ENCODE results near the gene NNT.
"Not testable (repeated sequence)": the region's sequence is repeated elsewhere in the genome, so short reads cannot be mapped to it uniquely, and the experiment has no call there.

NNT gene

GRCh38 chr5:43602461-43603343 lies at the start of gene NNT:
Gene NNT (plus strand): TSS chr5:43603180. CDS start chr5:43609196, 6,016 bp downstream.
- Histone ChIP-seq H3K9ac (ENCODE audit: low read depth, low read length) (peak within 1 kb of the TSS; percentile 97), H3K4me1 (ENCODE audit: insufficient read depth, low read length) (peaks cover 5% of the 10 kb centered on the region), H3K36me3 (ENCODE audit: insufficient read depth, low read length) (no peaks in the 10 kb centered on the region), H3K9me3 (ENCODE audit: control insufficient read depth, insufficient read depth, low read length) (no peaks in the 10 kb centered on the region)

DNA sequence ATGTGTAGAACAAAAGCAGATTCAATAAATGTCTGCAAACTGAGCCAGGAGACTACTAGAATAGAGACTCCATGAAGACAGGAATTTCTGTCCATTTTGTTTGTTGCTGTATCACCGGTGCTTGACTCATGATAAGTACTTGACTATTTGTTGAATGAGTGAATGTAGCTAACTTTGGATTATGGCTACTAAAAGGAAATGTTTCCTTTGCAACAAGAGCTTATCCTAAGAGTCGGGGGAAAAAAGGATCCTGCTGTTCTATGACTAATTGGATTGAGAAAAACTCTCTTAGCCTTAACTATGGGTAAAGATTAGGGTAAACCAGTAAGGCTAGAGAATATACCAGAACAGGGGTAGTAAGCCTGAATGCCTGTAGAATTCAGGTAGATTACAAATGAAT lies 49.6 kb upstream of the NNT start:
- Histone ChIP-seq H3K9me3 (ENCODE audit: control insufficient read depth, insufficient read depth, low read length) (no peaks in the 10 kb centered on the region), H3K9ac (ENCODE audit: low read depth, low read length) (no peak overlapping the region), H3K4me1 (ENCODE audit: insufficient read depth, low read length) (peaks cover 4% of the 10 kb centered on the region; the same call in 1 of the 2 replicates), H3K36me3 (ENCODE audit: insufficient read depth, low read length) (peaks cover 9% of the 10 kb centered on the region)

DNA sequence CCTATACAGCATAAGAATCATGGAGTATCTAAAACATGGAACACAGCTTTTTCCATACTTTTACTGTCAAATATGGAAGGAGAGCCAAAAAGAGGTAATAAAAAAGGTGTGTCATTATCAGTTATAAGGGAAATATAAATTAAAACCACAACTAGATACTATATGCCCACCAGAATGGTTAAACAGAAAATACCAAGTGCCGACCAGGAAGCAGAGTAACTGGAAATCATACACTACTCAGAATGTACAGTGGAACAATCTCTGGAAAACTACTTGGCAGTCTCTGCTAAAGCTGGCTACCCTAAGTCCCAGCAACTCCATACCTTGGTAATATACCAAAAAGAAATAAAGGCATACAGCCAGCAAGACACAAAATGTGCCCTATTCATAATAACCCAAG lies 48.5 kb upstream of the NNT start:
- Histone ChIP-seq H3K9me3 (ENCODE audit: control insufficient read depth, insufficient read depth, low read length) (no peaks in the 10 kb centered on the region), H3K36me3 (ENCODE audit: insufficient read depth, low read length) (peaks cover 9% of the 10 kb centered on the region; the same call in 1 of the 2 replicates), H3K9ac (ENCODE audit: low read depth, low read length) (no peak overlapping the region), H3K4me1 (ENCODE audit: insufficient read depth, low read length) (peaks cover 4% of the 10 kb centered on the region; the same call in 1 of the 2 replicates)

DNA sequence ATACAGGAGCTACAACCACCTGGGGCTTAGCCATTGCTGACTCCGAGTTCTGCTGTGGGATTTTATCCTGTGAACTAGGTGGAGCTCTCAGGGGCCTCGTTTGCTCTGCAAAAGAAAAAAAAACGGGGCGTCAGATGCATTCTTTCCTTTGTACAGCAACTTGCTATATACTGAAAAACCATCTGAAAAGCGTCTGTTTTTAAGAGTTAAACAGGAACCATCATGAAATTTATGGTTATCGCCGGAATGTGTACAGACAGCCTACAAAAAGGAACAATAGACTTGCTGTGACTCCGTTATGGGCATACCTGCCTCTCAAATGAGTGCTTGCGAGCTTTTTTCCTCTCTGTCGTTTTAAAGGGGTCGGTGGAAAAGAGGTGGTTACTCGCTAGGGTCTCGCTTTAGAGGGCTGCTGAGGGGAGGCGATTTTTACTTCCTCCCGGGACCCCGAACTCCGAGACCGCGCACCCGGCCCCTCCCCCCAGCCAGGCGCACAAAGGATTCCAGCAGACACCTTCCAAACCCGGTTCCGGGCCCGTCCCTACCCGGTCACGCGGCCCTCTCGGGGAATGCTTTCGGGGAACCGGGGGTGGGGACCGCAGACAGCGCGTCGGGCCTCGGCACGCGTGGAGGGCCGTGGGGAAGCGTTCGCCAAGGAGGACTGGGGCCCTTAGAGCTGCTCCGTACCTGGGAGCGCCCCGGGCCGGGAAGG lies 46.9 kb upstream of the NNT start:
- Histone ChIP-seq H3K9me3 (ENCODE audit: control insufficient read depth, insufficient read depth, low read length) (no peaks in the 10 kb centered on the region), H3K9ac (ENCODE audit: low read depth, low read length) (peak overlapping the region; percentile 73), H3K4me1 (ENCODE audit: insufficient read depth, low read length) (peaks cover 4% of the 10 kb centered on the region; the same call in 1 of the 2 replicates), H3K36me3 (ENCODE audit: insufficient read depth, low read length) (0 out of 2 replicates have a peak, but pooled peaks cover 5% of the 10 kb centered on the region)

DNA sequence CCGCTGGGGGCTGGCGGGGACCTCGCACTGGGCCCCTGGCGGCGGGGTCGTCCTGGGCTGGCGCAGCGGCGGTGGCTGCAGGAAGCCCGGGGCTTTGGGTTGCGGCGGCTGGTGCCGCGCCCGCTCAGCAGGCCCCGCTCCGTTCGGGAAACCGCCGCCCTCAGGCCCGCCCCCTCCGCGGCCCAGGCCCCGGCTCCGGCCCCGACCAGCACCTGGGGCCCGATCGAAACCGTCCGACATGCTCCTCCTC lies 46.4 kb upstream of the NNT start:
- H3K9me3 ChIP-seq (ENCODE audit: control insufficient read depth, insufficient read depth, low read length); H3K36me3 ChIP-seq (ENCODE audit: insufficient read depth, low read length); H3K4me1 ChIP-seq (ENCODE audit: insufficient read depth, low read length): not testable (repeated sequence)
- H3K9ac ChIP-seq (ENCODE audit: low read depth, low read length), result peak overlapping the region; percentile 73

DNA sequence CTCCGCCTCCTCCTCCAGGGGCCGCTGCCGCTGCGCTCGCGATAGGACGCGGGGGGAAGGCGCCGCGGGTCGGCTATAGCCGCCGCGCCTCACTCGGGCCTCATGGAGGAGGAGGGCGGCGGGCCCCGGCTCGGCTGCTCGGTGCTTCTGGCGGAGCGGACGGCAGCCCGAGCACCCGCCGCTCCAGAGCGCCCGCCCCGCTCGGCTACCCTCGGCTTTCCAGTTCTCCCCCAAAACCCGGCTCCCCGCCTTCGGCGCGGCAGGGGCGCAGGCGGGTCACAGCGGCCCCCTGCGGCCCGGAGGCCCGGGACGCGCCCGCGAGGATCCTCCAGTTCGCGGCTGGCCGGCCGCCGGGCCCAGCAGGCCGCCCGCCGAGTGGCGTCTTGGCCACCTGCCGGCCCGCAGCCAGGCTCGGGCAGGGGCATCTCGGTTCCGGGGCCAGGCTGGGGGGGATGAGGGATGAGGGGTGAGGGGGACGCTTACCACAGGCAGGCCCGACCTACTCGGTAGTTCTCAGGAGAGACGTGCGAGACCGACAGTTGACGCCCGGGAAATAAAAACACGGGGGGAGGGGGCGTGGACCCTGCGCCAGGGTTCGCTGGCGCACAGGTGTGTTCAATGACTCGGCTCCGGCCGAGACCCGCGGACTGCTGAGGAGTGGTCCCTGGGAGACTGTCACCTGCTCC lies 46.0 kb upstream of the NNT start, which contains the start of gene PAIP1:
PAIP1 (minus strand) TSS at position 221 of the 686 bp plus-strand sequence. CDS start 231 bp downstream, outside the sequence.
- 0 out of 2 replicates have a peak, but pooled peaks cover 5% of the 10 kb centered on the region for H3K36me3 ChIP-seq (ENCODE audit: insufficient read depth, low read length)
- no peaks in the 10 kb centered on the region for H3K9me3 ChIP-seq (ENCODE audit: control insufficient read depth, insufficient read depth, low read length)
- H3K9ac ChIP-seq (ENCODE audit: low read depth, low read length), result peak within 1 kb of the TSS; percentile 73
- H3K4me1 ChIP-seq (ENCODE audit: insufficient read depth, low read length), result peaks cover 4% of the 10 kb centered on the region; the same call in 1 of the 2 replicates

DNA sequence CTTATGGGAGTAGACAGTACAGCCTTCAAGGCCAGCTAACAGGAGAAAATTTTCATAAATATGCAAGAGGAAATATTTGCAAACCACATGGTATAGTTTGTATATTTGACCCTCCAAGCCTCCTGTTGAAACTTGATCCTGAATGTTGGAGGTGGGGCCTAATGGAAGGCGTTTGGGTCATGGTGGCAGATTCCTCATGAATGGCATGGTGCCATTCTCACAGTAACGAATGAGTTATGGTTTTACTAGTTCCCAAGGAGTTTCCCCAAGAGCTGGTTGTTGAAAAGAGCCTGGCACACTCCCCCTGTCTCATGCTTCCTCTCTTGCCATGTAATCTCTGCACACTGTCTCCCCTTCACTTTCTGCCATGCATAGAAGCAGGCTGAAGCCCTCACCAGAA lies 42.9 kb upstream of the NNT start:
- Histone ChIP-seq H3K4me1 (ENCODE audit: insufficient read depth, low read length) (0 out of 2 replicates have a peak, but pooled peaks cover 2% of the 10 kb centered on the region), H3K9me3 (ENCODE audit: control insufficient read depth, insufficient read depth, low read length) (no peaks in the 10 kb centered on the region), H3K9ac (ENCODE audit: low read depth, low read length) (no peak overlapping the region), H3K36me3 (ENCODE audit: insufficient read depth, low read length) (no peaks in the 10 kb centered on the region)

DNA sequence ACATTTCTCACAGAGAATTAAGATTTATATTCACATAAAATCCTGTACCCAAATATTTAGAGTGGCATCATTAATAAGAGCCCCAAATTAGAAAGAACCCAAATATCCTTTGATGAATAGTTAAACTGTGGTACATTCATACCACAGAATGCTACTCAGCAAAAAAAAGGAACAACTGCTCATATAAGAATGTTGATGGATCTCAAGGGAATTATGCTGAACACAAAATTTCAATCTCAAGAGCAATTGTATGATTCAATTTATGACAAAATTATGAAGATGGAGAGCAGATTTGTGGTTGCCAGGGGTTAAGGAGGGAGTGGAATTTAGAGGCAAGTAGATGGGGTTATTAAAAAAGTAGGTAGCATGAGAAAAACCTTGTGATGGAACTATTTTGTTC lies 41.6 kb upstream of the NNT start:
- Histone ChIP-seq H3K9ac (ENCODE audit: low read depth, low read length) (no peak overlapping the region), H3K4me1 (ENCODE audit: insufficient read depth, low read length) (no peaks in the 10 kb centered on the region), H3K36me3 (ENCODE audit: insufficient read depth, low read length) (no peaks in the 10 kb centered on the region), H3K9me3 (ENCODE audit: control insufficient read depth, insufficient read depth, low read length) (no peaks in the 10 kb centered on the region)

GRCh38 chr5:43563321-43563720 lies 39.7 kb upstream of the NNT start:
- no peaks in the 10 kb centered on the region for H3K4me1 ChIP-seq (ENCODE audit: insufficient read depth, low read length)
- no peaks in the 10 kb centered on the region for H3K36me3 ChIP-seq (ENCODE audit: insufficient read depth, low read length)
- H3K9ac ChIP-seq (ENCODE audit: low read depth, low read length), result no peak overlapping the region
- no peaks in the 10 kb centered on the region for H3K9me3 ChIP-seq (ENCODE audit: control insufficient read depth, insufficient read depth, low read length)

GRCh38 chr5:43564289-43564850 lies 38.6 kb upstream of the NNT start:
- no peak overlapping the region for H3K9ac ChIP-seq (ENCODE audit: low read depth, low read length)
- H3K36me3 ChIP-seq (ENCODE audit: insufficient read depth, low read length), result no peaks in the 10 kb centered on the region
- H3K9me3 ChIP-seq (ENCODE audit: control insufficient read depth, insufficient read depth, low read length), result no peaks in the 10 kb centered on the region
- no peaks in the 10 kb centered on the region for H3K4me1 ChIP-seq (ENCODE audit: insufficient read depth, low read length)

GRCh38 chr5:43565043-43565442 lies 37.9 kb upstream of the NNT start:
- H3K4me1 ChIP-seq (ENCODE audit: insufficient read depth, low read length), result no peaks in the 10 kb centered on the region
- no peak overlapping the region for H3K9ac ChIP-seq (ENCODE audit: low read depth, low read length)
- no peaks in the 10 kb centered on the region for H3K9me3 ChIP-seq (ENCODE audit: control insufficient read depth, insufficient read depth, low read length)
- no peaks in the 10 kb centered on the region for H3K36me3 ChIP-seq (ENCODE audit: insufficient read depth, low read length)

GRCh38 chr5:43567967-43568366 lies 35.0 kb upstream of the NNT start:
- Histone ChIP-seq H3K4me1 (ENCODE audit: insufficient read depth, low read length) (no peaks in the 10 kb centered on the region), H3K9me3 (ENCODE audit: control insufficient read depth, insufficient read depth, low read length) (no peaks in the 10 kb centered on the region), H3K9ac (ENCODE audit: low read depth, low read length) (no peak overlapping the region), H3K36me3 (ENCODE audit: insufficient read depth, low read length) (no peaks in the 10 kb centered on the region)

DNA sequence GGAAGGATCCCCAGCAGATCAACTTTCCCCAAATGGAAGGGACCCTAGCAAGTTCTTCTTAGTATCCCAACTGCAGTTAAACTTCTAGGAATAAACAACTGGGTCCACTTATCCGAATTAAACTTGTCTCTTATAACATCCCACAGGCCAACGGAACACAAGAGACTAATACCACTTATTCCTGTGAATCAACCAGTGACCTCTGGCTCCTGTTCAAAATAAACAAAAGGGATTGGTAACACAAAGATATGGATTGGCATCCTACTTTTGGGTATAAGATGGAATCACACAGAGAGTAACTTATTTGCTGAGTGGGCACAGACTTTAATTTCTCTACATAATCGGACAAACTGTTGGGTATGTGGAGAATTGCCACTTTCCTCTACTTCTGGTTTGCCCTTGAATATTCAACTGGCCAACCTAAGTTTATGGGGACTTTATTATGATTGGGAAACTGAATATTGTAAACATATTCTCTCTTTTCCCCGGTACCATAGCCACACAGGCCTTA lies 33.7 kb upstream of the NNT start:
- Histone ChIP-seq H3K9me3 (ENCODE audit: control insufficient read depth, insufficient read depth, low read length) (no peaks in the 10 kb centered on the region), H3K36me3 (ENCODE audit: insufficient read depth, low read length) (no peaks in the 10 kb centered on the region)

More for the DNA sequence above, 33.7 kb upstream of the NNT start:
- Histone ChIP-seq H3K9ac (ENCODE audit: low read depth, low read length) (no peak overlapping the region), H3K4me1 (ENCODE audit: insufficient read depth, low read length) (no peaks in the 10 kb centered on the region)
